Glutamatergic neuron (in vitro differentiated cells): Measurements from ENCODE around the gene C16orf95. TPM values are rescaled to one million over a fixed set of nuclear protein-coding genes. Genes with fewer than 3 reads are reported as not detected.

Experiments
- DNase-seq: peaks from one replicate; pipeline ENCODE4 v3.0.0; 2022
- H3K27ac Mint-ChIP-seq: one replicate; pipeline ENCODE4 v1.8.0; 2020; ENCODE audit warnings: mild to moderate bottlenecking, mixed read lengths, inconsistent platforms; ENCODE audit not compliant: unreplicated experiment
- H3K27me3 Mint-ChIP-seq: one replicate; pipeline ENCODE4 v1.8.0; 2020; ENCODE audit warnings: mild to moderate bottlenecking, moderate library complexity, mixed read lengths, inconsistent platforms; ENCODE audit not compliant: unreplicated experiment
- H3K36me3 Mint-ChIP-seq: one replicate; pipeline ENCODE4 v1.8.0; 2020; ENCODE audit warnings: mild to moderate bottlenecking, mixed read lengths, inconsistent platforms; ENCODE audit not compliant: unreplicated experiment
- H3K4me1 Mint-ChIP-seq: one replicate; pipeline ENCODE4 v1.8.0; 2020; ENCODE audit warnings: mild to moderate bottlenecking, low read depth, mixed read lengths, inconsistent platforms; ENCODE audit not compliant: unreplicated experiment
- H3K4me3 Mint-ChIP-seq: one replicate; pipeline ENCODE4 v1.8.0; 2020; ENCODE audit warnings: mild to moderate bottlenecking, mixed read lengths, inconsistent platforms; ENCODE audit not compliant: unreplicated experiment
- H3K9me3 Mint-ChIP-seq: one replicate; pipeline ENCODE4 v1.8.0; 2020; ENCODE audit warnings: mild to moderate bottlenecking, moderate library complexity, mixed read lengths, inconsistent platforms; ENCODE audit not compliant: unreplicated experiment
- CTCF ChIP-seq: fragments of 200-600 bp; sonication (generic); IDR thresholded peaks from one replicate; pipeline ENCODE4 v1.5.0; 2021; ENCODE audit not compliant: partially characterized antibody, unreplicated experiment
- total RNA-seq: library from RNA; stranded (reverse); fragmentation: NEBNext Ultra II Directional; extraction: Animal tissue kit (Norgen Biotek cat#: 25700); gene quantifications from one replicate; pipeline ENCODE4 v1.2.1, GENCODE V29; 2021; ENCODE audit not compliant: unreplicated experiment

Gene C16orf95
- total RNA-seq, 1 donor from 2014 or later, result 9.2 TPM

DNA sequence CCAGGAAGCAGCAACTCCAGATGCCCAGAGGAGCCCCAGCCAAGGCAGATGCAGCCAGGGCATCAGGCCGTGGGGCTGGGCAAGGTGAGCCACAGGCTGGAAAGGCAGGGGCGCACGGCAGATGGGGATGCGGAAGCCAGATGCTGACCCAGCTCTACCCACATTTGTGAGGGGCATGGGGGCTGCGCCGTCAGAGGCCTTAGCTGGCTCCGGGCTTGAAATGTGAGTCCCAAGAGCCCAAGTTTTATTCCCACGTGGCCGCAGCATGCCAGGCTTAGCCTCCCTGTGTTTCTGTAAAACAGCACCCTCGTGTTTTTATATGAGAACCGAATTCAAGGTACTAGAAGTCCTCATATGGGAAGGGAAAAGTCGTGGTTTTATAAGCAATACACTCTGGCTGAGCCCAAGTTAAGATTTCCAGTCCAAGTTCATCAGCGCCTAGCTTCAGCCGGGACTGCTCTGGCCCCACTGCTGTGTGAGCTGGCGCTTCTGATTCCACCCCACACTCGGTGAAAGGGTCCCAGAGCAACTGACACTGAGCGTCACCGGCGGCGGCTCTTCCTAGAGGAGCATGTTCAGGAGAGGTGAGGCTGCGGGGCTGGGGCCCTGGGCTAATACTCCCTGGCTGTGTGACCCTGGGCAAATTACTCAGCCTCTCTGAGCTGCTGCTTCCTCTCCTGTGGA lies 6.7 kb upstream of the C16orf95 start:
- no peak for TF ChIP-seq CTCF
- H3K9me3 Mint-ChIP-seq, result peaks cover 2% of the 10 kb centered on the region
- H3K4me1 Mint-ChIP-seq, result peaks cover 30% of the 10 kb centered on the region
- peak; percentile 14 for DNase-seq
- no peak overlapping the region for H3K4me3 Mint-ChIP-seq
- H3K36me3 Mint-ChIP-seq, result no peaks in the 10 kb centered on the region
- peak overlapping the region; percentile 43 for H3K27ac Mint-ChIP-seq
- H3K27me3 Mint-ChIP-seq, result peaks cover 9% of the 10 kb centered on the region

- peak; percentile 20 for DNase-seq
- no peak for TF ChIP-seq CTCF
- peaks cover 37% of the 10 kb centered on the region for H3K4me1 Mint-ChIP-seq
- no peaks in the 10 kb centered on the region for H3K36me3 Mint-ChIP-seq
- peaks cover 9% of the 10 kb centered on the region for H3K27me3 Mint-ChIP-seq
- H3K9me3 Mint-ChIP-seq, result peaks cover 2% of the 10 kb centered on the region
- peak overlapping the region; percentile 52 for H3K27ac Mint-ChIP-seq
- H3K4me3 Mint-ChIP-seq, result no peak overlapping the region
Observed at GRCh38 chr16:87322833-87323726, 5.9 kb upstream of the C16orf95 start.

- Mint-ChIP-seq H3K4me3 (peak overlapping the region; percentile 38), H3K27ac (peak overlapping the region; percentile 97), H3K36me3 (no peaks in the 10 kb centered on the region), H3K27me3 (peaks cover 9% of the 10 kb centered on the region), H3K4me1 (peaks cover 38% of the 10 kb centered on the region), H3K9me3 (peaks cover 2% of the 10 kb centered on the region)
- TF ChIP-seq CTCF, result no peak
- DNase-seq, result peak; percentile 25
Observed at GRCh38 chr16:87322360-87322759, 5.2 kb upstream of the C16orf95 start.

GRCh38 chr16:87321336-87322107 lies 4.3 kb upstream of the C16orf95 start:
- Mint-ChIP-seq H3K27me3 (peaks cover 12% of the 10 kb centered on the region), H3K4me1 (peaks cover 36% of the 10 kb centered on the region), H3K4me3 (peak overlapping the region; percentile 78), H3K36me3 (no peaks in the 10 kb centered on the region), H3K27ac (peak overlapping the region; percentile 97), H3K9me3 (peaks cover 5% of the 10 kb centered on the region)
- TF ChIP-seq CTCF, result no peak
- peak; percentile 23 for DNase-seq
